ENCODE measurements around the gene SGPL1.
"Not testable (repeated sequence)": the region's sequence is repeated elsewhere in the genome, so short reads cannot be mapped to it uniquely, and the experiment has no call there.

Gene SGPL1

DNA sequence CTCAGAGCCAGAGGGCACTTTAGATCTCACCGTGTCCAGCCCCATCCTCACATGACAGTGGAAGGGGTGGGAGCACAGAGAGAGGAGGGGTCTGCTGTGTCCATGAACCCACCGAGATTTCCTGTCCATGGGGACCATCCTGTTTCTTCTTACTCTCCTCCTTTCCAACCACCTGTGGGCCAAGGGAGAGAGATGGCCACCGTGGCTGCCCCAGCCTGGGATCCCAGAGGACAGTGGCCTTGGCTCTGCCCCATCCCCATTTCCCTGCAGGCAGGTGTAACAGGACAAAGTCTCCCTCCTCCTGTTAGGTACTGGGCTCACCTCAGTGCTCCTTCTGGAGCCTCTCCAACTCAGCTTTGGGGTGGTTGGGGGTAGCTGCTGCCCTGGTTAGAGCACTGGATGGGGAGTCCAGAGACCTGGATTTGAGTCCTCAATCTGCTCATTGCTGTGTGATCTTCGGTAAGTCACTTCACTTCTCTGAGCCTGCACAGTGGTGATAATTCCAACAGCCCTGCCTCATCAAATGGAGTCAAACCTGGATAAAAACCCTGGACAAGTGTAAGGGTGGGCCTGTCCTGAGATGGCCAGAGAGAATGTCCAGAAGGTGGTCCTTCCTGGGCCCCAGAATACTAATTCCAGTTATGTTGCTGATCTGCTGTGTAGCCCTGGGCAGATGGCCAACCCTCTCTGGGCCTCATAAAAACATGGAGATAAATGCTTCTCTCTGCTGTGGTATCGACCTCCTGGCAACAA, 90.5 kb downstream of the SGPL1 start:
- DNase-seq (ENCODE audit: low spot score), result no peak

DNA sequence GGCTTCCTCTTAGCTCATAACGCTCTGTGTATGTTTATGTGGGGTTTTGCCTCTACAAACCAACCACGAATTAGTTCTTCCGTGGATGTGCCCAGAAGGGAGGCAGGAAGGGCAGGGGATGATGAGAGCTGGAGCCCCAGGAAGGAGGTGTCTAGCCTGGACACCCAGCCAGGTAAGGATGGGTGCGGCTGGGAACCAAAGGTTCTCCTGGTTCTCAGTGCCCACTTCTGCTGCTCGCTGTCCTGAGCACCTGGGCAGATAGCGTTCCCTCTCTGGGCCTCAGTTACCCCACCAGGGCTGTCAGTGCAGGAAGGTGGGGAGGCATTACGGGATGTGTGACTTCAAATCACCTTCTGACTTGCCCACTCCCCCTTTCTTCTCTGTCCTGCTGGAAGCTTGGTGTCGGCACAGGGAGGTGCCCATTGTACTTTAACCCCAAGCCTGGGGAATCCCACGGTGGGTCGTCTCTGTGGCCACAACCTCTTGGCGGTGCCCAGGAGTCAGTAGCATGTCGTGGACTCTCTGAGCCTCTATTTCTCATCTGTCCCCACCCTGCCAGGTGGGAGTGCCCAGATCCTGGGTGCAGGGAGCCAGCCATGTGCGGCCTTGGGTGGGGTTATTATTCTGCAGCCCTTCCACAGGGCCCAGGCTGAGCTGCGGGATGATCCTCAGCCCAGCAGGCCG, 91.3 kb downstream of the SGPL1 start:
- DNase-seq (ENCODE audit: low spot score), result no peak

DNA sequence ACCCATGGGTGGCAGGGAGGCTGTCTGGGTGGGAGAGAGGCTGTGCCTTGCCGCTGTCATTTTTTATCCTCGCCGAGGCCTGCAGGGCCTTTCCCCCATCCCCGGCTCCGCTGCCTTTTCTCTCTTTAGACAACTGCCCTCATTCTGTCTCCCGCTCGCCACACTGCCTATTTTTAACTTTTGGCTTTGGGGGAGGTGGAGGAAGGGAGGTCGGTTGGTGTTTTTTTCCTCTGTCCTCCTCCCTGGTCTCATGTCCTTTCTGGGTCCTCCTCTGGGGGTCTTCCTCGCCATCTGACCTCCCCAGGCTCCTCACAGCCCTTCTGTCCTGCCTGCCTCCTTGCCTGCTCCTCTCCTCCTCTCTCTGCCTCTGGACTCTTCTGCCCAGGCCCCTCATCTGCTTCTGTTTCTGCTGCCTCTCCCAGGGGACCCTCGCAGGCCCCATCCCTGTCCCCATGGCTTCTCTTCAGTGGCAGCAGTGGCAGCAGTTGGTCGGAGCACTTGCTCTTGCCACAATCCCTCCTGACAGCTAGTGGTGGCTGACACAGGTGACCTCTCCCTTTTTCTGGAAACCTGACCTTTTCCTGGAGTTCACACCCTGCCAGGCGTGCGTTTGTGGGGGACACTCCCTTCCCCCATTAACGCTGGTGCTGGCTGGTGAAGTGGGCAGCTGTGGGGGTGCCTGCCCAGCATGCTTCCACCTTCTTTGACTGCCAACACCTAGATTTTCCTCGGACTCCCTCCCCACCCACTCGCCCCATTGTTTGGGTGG, 92.1 kb downstream of the SGPL1 start:
- no peak for DNase-seq (ENCODE audit: low spot score)

DNA sequence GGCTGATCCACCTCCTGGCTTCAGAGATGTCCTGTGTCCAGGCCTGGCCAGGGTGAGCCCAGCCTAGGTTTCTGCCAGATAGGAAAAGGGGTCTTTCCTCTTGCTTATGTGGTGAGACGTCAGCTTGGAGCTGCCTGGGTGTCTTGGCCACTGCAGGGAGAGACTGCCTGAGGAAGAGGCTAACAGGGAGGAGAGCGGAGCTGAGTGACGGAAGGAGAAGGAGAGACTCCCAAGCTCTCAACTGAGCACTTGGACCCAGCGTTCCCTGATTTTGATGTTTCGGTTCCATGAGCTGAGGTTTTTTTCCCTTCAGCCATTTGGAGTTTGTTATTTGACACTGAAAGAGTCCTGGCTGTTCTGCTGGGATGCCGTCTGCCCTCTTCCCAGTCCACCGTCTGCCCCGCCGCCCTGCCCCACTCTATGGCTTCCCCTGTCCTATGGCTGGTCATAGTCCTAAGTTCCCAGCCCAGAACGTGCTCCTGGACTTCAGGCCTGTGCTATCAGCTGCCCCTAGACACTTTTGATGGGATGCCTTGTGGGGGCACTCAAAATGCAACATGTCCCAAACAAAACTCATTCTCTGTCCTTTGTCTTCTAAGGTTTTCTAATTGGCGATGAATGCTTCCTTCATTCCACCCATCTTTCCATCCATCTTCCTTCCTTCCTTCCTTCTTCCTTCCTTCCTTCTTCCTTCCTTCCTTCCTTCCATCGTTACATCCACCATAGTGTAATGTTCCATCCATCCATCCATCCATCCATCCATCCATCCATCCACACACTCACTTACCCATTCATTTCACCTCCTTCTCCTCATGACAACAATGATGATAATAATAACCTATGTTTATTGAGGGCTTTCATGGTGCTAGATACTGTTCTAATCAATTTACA, 92.9 kb downstream of the SGPL1 start:
- DNase-seq (ENCODE audit: low spot score), result no peak

DNA sequence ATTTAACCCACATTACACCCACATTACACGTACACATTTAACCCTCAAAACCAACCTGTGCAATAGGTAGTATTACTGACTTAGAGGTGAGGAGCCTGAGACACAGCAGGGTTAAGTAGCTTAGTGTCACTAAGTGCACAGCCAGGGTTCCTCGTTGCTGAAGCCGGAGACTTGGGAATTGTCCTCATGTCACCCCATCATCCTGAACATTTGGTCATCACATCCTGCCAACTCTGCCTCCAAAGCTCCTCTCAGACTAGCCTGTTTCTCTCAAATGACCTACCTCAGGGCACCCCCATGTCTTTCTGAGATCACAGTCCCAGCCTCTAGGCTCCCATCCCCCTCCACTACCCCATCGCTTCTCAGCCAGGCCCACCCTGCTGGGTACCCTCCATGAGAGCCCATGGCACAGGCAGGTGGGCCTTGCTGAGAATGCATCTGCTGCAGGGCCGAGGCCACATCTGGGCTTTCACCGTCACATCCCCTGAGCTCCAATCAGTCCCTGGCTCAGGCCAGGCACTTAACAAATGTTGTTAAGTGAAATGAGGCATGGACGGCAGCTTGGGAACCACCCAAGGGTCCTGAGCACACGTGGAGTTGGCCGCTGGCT, 93.7 kb downstream of the SGPL1 start:
- DNase-seq (ENCODE audit: low spot score), result no peak

DNA sequence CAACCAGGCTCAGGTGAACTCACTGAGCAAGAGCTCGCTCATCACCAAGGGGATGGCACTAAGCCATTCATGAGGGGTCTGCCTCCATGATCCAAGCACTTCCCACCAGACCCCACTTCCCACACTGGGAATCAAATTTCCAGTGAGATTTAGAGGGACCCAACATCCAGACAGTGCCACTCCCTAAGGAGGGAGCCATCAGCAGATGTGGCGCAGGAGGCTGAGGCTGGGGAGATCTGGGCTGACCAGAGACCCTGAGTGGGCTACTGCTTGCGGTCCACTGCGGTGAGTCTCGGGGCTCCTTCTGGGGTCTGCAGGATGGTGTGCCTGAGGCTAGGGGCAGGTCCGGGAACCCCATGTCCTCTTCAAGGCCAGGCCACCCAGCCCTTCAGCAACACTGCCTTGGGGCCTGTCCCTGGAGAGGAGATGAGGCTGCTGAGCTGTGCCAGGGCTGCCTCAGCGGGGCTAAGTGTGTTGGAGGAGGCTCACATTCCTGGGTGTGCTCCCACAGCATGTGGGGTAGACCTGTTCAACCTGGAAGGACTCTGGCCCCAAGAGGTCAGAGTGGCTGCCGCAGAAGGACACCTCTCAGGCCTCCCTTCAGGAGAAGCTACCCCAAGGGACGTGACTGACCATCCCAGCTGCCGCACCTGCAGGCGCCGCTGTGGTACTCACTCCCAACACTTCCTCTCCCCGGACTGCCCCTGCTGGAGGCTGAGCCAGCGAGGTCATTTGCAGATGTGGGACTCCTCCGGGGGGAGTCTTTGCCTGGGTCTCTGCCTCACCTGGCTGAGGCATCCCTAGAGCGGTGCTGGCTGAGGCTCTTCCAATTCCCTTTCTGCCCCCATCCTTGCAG, 95.0 kb downstream of the SGPL1 start:
- no peak for DNase-seq (ENCODE audit: low spot score)

DNA sequence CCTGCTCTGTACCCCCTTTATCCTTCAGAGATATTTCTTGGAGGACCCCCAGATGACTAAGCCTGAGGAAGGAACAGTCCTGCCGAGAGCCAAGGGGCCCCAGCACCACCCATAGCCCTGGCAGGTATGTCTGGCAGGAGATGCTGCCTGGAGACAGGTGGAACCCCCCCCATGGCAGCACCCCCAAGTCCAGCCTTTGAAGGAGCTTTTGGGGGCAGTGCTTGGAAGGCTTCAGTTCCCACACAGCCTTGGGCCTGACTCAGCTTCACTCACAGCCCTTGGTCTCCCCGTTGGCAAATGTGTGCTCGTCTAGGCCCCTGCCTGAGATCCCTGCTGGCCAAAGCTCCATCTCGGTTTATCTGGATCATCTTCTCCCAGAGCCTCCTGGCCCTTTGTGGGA, 95.6 kb downstream of the SGPL1 start:
- DNase-seq (ENCODE audit: low spot score), result no peak

DNA sequence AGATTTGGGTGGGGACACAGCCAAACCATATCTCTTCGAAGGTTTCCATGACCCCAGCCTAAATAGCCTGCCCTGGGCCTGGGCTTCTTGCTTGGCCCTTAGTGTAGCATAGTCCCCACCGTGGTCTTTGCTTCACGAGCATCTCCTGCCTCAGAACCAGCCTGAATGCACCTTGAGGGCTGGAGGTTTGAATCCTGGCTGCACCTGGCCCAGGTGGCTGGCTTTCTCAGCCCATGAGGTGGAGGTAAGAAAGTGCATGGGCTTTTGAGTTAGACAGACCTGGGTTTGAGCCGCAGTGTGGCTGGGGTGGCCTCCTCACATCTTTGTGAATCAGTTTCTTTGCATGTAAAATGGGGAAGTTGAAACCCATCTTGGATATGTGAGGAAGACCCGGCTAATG, 96.8 kb downstream of the SGPL1 start:
- DNase-seq (ENCODE audit: low spot score), result no peak

DNA sequence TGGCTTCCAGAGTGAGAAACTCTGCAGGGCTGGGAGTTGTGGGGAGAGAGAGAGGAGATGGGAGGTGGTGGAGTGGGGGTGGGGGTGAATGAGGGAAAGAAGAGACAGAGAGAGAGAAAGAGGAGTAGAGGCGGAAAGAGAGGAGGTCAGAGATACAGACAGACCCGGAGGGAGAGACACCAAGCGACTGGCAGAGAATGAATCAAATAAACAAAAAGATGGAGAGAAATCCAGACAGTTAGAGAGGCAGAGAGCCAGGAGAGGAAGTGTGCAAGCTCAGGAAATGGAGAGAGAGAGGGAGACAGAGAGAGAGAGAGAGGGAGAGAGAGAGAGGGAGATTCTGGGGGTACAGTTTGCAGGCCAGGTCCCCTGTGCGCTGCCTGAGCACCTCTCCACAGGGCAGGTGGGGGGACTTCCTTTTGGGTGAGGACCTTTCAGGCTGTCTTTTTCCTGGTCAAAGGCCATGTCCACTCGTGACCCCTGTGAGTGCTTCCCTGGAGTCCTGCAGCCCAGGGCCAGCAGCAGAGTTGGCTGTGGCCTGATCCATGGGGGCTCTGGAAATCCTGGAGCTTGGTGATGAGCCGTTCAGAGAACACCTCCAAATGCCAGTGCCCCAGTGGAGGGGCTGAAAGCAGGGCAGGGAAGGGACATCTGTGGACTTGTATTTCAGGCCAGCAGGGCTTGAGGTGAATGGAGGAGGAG, 97.6 kb downstream of the SGPL1 start:
- DNase-seq (ENCODE audit: low spot score), result no peak

DNA sequence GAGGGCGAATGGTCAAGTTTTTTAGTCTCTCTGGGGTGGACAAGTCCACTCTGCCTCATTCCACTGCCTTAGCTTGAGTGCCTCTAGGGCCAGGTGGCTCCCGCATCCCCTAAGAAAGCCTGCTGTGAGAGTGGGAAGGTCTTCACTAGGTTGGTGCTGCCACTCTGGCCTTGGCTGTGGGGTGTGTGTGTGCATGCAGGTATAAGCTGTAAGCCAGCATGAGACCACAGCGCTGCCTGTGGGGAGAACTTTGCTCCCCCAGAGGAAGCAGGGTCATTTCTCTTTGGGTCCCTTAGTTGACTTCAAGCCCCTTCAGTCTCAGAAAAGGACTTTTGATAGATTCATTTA, 98.1 kb downstream of the SGPL1 start:
- no peak for DNase-seq (ENCODE audit: low spot score)

DNA sequence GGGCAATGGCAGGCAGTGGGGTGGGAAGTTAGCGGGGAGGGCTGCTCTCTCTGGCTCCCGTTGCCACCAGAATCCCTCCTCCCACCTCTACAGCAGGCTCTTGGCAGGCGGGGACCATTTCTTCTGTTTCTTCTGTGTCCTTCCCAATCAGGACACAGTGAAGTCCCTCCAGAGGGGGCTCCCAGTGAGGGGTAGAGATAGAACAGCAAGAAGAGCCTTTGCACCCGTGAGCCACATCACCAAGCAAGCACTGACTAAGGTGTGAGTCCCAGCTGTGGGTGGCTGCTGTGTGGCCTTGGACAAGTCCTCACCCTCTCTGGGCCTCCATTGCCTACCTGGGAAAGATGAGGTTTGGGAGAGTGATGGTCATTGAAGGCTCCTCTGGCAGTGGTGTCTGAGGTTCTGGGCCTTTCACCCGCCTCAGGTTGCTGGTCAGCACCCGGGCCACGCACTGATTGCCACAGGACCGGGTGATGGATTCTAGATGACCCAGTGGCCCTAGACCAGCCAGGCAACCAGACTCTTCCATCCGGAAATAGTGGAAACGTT, 98.6 kb downstream of the SGPL1 start:
- no peak for DNase-seq (ENCODE audit: low spot score)

DNA sequence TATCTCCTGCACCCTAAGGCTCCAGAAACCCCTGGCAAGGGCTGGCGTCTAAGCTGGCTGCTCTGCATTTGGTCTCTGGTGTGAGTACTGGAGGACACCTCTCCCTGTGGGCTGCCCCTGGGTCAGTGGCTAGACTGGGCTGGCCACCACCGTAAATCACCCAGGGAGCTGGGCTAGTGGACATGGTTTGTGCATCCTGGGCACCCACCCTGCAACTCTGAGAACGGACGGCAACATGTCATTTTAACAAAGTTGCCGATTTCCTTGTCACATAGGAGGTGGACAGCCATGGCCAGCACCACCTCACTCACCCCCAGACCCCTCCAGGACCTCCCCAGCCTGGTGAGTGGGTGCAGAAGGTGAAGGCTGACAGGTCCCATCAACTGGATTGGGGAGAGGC, 99.5 kb downstream of the SGPL1 start:
- no peak for DNase-seq (ENCODE audit: low spot score)

DNA sequence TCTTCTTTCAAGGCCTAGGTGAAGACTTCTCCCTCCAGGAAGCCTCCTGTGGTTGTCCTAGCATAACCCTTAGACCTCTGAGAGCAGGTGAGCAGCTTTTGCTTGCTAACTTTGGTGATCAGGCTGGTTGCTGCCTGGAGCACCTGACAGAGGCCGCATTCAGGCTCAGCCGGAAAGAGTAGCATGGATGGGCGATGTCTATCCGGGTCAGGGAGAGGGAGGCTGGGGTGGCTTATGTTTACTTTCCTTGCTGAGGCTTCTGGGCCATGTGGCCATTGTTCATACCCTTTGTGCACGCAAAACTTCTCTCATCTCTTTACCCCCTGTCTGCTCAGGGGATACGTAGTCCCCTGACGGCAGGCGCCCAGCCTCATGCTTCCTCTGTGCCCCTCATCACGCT, 100.1 kb downstream of the SGPL1 start:
- no peak for DNase-seq (ENCODE audit: low spot score)

DNA sequence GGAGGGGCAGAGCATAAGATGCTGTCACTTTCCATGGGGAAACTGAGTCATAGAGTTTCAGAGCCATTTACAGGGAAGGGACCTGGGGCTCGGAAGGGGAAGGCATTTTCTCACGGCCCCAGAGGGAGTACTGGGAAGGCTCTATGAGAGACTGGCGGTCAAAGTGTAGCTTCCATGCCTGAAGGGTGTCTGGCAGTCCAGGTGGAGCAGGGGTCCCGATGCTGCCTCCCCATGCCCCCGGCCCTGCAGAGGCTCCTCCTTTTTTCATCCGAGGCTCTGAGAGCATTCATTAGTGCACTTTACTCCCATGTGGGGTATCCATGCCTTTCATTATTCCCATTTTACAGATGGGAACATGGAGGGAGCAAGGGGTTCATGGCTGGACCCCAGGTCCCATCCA, 100.5 kb downstream of the SGPL1 start:
- no peak for DNase-seq (ENCODE audit: low spot score)

DNA sequence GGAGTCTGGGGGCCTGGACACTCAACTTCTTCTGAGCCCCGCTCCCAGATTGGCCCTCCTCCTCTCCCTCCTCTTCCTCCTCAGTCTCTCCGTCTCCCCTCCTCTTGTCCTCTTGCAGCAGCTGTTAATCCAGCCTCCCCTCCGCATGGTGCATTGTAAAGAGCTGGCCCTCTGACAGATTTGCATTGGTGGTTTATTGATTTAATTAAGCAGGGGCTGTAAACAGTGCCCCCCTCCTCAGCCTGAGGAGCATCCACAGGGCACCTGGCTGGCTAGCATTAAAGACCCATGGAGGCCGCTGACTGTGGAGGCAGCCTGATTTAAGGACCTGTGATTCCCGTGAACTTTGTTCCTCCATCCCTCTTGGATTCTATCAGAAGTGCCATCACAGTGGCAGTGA, 101.5 kb downstream of the SGPL1 start:
- no peak for DNase-seq (ENCODE audit: low spot score)

DNA sequence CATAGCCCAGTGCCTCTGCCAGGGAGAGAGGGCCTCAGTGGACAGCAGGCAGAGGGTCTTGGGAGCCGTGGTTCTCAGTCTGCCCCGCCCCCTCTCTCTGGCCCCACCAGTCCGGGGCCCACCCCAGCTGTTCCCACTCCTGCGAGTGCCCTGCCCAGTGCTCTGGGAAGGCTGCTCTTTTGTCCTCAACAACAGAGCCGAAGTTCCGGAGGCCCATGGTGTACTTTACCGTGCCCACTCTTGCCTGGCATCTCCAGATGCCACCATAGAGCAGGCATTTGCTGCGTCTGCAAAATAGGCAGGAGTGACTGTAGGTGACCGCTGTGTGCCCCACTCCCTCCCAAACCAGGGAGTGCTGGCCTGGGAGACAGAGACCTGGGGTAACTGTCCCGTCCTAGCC, 101.9 kb downstream of the SGPL1 start:
- DNase-seq (ENCODE audit: low spot score), result no peak

DNA sequence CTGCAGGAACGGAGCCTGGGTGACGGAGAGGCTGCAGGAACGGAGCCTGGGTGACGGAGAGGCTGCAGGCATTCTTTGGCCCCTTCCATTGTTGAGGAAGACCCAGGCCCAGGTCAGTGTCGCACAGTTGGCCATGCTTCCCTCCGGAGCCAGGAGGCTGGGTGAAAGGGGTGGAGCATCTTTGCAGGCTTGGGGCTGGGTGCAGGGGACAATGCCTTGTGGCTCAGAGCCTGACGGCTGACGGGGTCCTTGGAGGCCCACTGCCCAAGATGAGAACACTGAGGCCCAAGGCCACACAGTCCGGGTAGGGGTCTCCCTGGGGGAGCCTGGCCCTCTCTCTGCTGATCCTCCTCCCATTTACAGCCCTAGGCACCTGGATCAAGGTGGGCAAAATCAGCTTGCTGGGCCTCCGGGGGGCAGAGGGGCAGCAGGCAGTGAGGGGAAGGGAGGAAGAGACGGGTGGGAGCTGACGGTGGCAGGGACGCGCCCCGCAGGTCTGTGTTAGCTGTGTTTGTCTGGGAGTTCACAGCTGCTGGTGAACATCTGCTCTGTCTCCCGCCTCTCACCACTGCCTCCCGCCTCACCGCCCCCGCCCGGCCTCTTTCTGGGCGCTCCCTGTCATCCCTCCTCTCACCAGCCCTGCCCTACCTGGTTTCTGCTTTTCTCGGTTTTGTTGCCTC, 103.2 kb downstream of the SGPL1 start:
- no peak for DNase-seq (ENCODE audit: low spot score)

DNA sequence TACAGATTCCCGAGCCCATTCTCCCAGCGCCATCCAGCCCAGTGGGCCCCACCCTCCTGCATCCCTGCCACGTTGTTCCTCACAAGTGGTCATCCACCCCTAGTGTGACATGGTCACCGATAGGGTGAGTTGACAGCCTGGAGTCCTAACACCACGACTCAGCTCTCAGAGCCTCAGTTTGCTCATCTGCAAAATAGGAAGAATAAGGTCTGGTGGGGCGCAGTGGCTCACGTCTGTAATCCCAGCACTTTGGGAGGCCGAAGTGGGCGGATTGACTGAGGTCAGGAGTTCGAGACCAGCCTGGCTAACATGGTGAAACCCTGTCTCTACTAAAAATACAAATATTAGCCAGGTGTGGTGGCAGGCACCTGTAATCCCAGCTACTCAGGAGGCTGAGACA, 104.2 kb downstream of the SGPL1 start:
- DNase-seq (ENCODE audit: low spot score), result not testable (repeated sequence)

DNA sequence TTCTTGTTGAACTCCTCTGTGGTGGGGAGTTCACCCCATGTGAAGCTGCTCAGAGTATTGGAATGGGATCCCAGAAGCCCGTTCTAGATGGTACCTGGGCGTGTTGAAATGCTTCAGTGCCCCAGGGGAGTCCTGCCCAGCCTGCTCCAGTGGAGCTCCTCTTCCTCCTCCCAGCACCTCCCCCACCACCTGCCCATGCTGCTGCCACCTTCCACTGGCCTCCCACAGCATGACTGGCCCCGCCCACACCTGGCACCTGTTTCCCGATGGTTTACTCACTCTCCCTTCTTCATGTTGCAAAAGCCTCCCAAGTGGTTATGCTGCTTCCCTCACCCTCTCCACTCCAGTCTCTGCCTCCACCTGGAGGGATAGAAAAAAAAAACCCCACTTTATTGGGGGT, 104.8 kb downstream of the SGPL1 start:
- no peak for DNase-seq (ENCODE audit: low spot score)

All from HuH-7.5 (cell line).